HG02678 (cell line): Measurements from ENCODE around the gene CXorf66.
"Not testable (repeated sequence)": the region's sequence is repeated elsewhere in the genome, so short reads cannot be mapped to it uniquely, and the experiment has no call there.

Source experiments
- ATAC-seq: cut with Tn5 transposase; IDR thresholded peaks from one replicate; pipeline ENCODE4 v1.9.1; 2021; ENCODE audit warnings: mild to moderate bottlenecking, moderate library complexity; ENCODE audit not compliant: unreplicated experiment

CXorf66 gene

GRCh38 chrX:139929876-139930275 lies 35.4 kb downstream of the CXorf66 start:
- ATAC-seq: no peak

DNA sequence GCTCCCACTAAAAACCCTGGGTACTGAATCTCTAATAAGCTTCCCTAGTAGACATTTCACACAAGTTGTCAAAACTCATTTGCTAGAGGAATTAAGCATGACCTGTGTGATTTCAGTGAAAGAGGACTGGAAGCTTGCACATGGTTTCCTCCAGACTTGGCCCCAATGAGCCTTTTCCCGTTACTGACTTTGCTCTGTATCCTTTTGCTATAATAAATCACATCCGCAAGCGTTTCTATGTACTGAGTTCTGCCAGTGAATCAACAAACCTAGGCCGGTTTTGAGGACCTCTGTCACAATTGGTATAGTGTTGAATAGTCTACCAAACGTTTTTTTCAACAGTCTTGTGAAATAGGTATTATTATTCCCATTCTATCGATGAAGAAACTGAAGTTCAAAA lies 40.6 kb downstream of the CXorf66 start:
- ATAC-seq: no peak

- ATAC-seq: no peak
Measured at GRCh38 chrX:139924069-139924695, 41.1 kb downstream of the CXorf66 start.

DNA sequence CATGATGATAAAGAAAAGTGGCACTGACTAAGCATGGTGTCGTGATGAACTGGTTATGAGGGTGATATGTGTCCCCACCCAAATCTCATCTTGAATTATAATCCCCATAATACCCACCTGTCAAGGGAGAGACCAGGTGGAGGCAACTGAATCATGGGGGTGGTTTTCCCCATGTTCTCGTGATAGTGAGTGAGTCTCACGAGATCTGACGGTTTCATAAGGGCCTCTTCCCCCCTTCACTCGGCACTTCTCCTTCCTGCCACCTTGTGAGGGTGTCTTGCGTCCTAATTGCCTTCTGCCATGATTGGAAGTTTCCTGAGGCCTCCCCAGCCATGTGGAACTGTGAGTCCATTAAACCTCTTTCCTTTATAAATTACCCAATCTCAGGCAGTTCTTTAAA lies 44.2 kb downstream of the CXorf66 start:
- not testable (repeated sequence) for ATAC-seq

GRCh38 chrX:139920316-139920715 lies 45.0 kb downstream of the CXorf66 start:
- ATAC-seq: no peak

GRCh38 chrX:139914421-139914820 lies 50.9 kb downstream of the CXorf66 start:
- ATAC-seq: no peak

DNA sequence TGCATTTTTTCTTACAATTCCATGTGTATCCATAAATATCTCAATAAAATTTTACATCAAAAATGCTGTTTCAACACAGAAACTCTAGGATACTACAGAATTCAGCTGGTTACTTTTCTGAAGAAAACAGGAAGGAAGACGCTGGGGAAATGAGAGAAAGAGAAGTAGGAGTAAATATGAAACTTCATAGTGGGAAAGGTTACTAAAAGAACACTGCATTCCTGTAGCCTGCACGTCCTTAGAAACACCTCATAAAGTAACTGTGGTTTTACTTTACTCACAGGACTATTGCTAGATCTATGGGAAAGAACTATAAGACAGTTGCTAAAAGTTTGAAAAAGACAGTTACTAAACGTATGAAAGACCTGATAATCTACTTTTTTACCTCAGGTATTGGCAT lies 55.6 kb downstream of the CXorf66 start:
- ATAC-seq: no peak

DNA sequence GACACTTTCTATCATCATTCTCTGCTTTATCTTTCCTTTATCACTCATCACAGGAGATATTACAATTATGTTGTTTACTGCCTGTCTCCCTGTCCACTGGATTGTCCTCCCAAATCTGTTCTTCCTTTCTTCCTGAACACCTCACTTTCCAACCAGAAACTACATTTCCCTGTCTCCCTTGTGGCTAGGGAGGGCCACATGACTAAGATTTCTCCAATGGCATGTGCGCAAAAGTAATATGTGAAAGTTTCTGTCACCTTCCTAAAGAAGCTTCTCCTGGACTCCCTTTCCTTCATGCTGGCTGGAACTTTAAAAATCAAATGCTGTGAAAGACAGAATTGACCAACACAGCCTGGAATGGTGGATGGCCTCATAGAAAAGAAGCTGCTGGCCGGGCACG lies 58.2 kb downstream of the CXorf66 start:
- ATAC-seq: no peak

- ATAC-seq: no peak
Measured at GRCh38 chrX:139905743-139906142, 59.6 kb downstream of the CXorf66 start.
